Measurements from ENCODE around the gene ASCL3.

- TF ChIP-seq CTCF (IDR thresholded peaks at IDR 0.05 in 8 of 11, conservative IDR thresholded peaks at IDR 0.05 in 3 of 11) (no peak), POLR2A (IDR thresholded peaks at IDR 0.05) (no peak), POLR2AphosphoS5 (IDR thresholded peaks at IDR 0.05) (no peak)
These were observed 5.7 kb downstream of the ASCL3 start for GRCh38 chr11:8937159-8937558.

Measured in spleen (tissue), 7 donors.